GM18526 (cell line): Measurements from ENCODE around the gene CSMD2.

Source experiments
- POLR2A ChIP-seq: IDR thresholded peaks from 3 replicates; pipeline ENCODE4 v1.6.1; 2011; ENCODE audit not compliant: insufficient read length; ENCODE audit errors: extremely low read depth

CSMD2 gene

GRCh38 chr1:33502726-33503125 lies 662.3 kb downstream of the CSMD2 start:
- no peak for TF ChIP-seq POLR2A

GRCh38 chr1:33501774-33502173 lies 663.3 kb downstream of the CSMD2 start:
- no peak for TF ChIP-seq POLR2A

GRCh38 chr1:33501309-33501708 lies 663.7 kb downstream of the CSMD2 start:
- no peak for TF ChIP-seq POLR2A

- TF ChIP-seq POLR2A, result no peak
Observed at GRCh38 chr1:33500547-33500946, 664.5 kb downstream of the CSMD2 start.

GRCh38 chr1:33497410-33497809 lies 667.6 kb downstream of the CSMD2 start:
- no peak for TF ChIP-seq POLR2A

GRCh38 chr1:33494929-33495328 lies 670.1 kb downstream of the CSMD2 start:
- TF ChIP-seq POLR2A, result no peak

- no peak for TF ChIP-seq POLR2A
Observed at GRCh38 chr1:33488624-33489023, 676.4 kb downstream of the CSMD2 start.

- TF ChIP-seq POLR2A, result no peak
Observed at GRCh38 chr1:33482412-33482811, 682.6 kb downstream of the CSMD2 start.

- no peak for TF ChIP-seq POLR2A
Observed at GRCh38 chr1:33477451-33477850, 687.6 kb downstream of the CSMD2 start.

GRCh38 chr1:33473900-33474299 lies 691.1 kb downstream of the CSMD2 start:
- no peak for TF ChIP-seq POLR2A

GRCh38 chr1:33472269-33472980 lies 692.6 kb downstream of the CSMD2 start, which contains the start of gene ZSCAN20:
Gene ZSCAN20, plus strand, starts transcription at chr1:33472645. Its CDS starts 6,644 bp downstream, at chr1:33479289.
- TF ChIP-seq POLR2A, result peak; percentile 58

GRCh38 chr1:33471416-33471815 lies 693.6 kb downstream of the CSMD2 start:
- TF ChIP-seq POLR2A, result no peak

- TF ChIP-seq POLR2A, result no peak
Observed at GRCh38 chr1:33470495-33471012, 694.5 kb downstream of the CSMD2 start.

GRCh38 chr1:33469691-33470090 lies 695.3 kb downstream of the CSMD2 start:
- TF ChIP-seq POLR2A, result no peak

- no peak for TF ChIP-seq POLR2A
Observed at GRCh38 chr1:33468967-33469366, 696.1 kb downstream of the CSMD2 start.

- no peak for TF ChIP-seq POLR2A
Observed at GRCh38 chr1:33468531-33468930, 696.5 kb downstream of the CSMD2 start.

GRCh38 chr1:33468011-33468410 lies 697.0 kb downstream of the CSMD2 start:
- no peak for TF ChIP-seq POLR2A

- TF ChIP-seq POLR2A, result no peak
Observed at GRCh38 chr1:33466159-33466558, 698.9 kb downstream of the CSMD2 start.

GRCh38 chr1:33465316-33465715 lies 699.7 kb downstream of the CSMD2 start:
- TF ChIP-seq POLR2A, result no peak
